ENCODE data around the gene CEP131.

The CEP131 gene

DNA sequence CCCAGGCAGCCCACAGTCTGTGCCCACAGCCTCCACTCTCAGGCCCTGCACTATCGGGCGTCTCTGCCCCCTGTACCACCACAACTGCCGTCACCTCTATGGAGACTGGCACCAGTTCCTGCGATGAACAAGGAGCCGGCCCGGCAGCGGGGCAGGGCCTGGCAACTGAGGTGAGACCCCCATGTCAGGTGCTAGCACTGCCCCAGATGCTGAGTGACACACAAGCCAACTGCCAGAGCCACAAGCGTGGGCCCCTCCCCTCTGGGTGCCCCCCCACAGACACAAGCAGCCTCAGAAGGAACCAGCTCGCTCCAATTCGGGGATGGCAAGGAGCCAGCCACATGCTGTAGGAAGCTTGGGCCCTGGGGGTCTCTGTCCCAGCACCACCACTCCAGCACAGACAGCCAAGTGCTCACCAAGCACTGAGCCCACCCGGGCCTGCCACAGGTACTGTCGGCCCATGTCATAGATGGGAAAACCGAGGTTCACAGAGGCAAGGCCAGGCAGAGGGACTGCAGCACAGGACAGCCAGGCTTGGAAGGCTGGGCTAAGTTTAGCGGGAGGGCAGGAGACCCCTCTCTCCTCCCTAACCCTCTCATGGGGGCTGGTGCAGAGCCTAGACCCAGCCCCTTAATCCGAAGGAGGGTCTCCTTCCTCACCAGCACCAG, 58.9 kb downstream of the CEP131 start:
- WGBS, 2 experiments (ENCODE audit: insufficient coverage in 2 of 2), result 87 to 92% methylated on average over 13 of the region's 15 CpGs
- Histone ChIP-seq H3K4me3 (ENCODE audit: extremely low read depth, insufficient read depth, low read length, poor library complexity, severe bottlenecking) (no peak overlapping the region), H3K9me3 (ENCODE audit: control insufficient read depth, low read length) (no peaks in the 10 kb centered on the region), H3K36me3 (ENCODE audit: control insufficient read depth, insufficient read depth, low read length) (no peaks in the 10 kb centered on the region), H3K27ac (ENCODE audit: low read depth, low read length, severe bottlenecking) (no peak overlapping the region), H3K4me1 (ENCODE audit: control insufficient read depth, insufficient read depth, low read length, poor library complexity, severe bottlenecking) (no peaks in the 10 kb centered on the region)

DNA sequence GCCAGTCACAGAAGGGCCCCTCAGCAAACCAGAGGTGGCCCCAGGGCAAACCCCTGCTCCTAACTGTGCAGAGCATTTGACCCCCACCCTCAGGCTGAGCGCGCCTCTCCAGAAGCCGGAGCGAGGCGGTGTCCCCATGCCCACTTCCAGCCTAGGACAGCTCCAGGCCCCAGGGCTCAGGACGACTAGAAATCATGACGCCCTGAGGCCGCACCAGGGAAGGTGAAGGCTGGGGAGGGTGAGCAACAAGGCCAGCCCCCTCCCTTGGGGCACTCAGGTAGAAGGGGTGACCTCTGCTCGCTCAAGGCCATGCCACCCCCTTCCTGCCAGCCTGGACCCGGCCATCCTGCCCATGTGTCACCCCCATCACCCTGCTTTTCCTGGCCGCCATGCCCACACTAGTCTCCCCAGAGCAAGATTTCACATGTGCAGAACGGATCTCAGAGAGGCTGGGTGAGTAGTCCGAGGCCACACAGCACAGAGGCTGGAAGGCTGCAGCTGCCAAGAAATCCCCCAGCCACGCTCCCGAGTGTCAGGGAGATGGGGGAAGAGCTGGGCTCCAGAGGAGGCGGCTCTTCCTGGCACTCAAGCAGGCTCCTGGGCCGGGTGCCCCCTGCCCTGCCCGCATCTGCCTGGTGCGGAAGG, 59.6 kb downstream of the CEP131 start:
- 86 to 91% methylated on average over 15 to 16 of the region's 19 CpGs for WGBS, 2 experiments (ENCODE audit: insufficient coverage in 2 of 2)
- H3K4me1 ChIP-seq (ENCODE audit: control insufficient read depth, insufficient read depth, low read length, poor library complexity, severe bottlenecking), result no peaks in the 10 kb centered on the region
- no peak overlapping the region for H3K27ac ChIP-seq (ENCODE audit: low read depth, low read length, severe bottlenecking)
- H3K9me3 ChIP-seq (ENCODE audit: control insufficient read depth, low read length), result no peaks in the 10 kb centered on the region
- H3K36me3 ChIP-seq (ENCODE audit: control insufficient read depth, insufficient read depth, low read length), result no peaks in the 10 kb centered on the region
- H3K4me3 ChIP-seq (ENCODE audit: extremely low read depth, insufficient read depth, low read length, poor library complexity, severe bottlenecking), result no peak overlapping the region

DNA sequence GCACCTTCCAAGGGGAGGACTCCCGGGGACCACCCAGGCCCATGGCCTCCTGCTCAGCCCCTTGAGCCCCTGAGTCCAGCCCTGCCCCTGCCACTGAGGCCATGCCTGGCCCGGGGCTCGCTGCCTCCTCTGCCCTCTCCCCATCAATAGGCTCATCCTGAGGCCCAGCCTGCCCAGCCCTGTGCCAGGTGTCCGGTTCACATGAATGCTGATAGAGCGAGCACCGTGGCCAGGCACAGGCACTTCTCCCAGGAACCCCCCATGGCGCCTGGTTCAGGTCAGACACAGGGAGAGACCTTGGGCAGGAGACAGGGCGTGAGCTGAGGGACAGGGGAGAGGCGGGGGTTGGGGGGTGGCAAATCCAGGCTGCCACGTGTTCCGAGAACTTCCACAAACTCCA, 60.3 kb downstream of the CEP131 start:
- no peak overlapping the region for H3K27ac ChIP-seq (ENCODE audit: low read depth, low read length, severe bottlenecking)
- H3K4me1 ChIP-seq (ENCODE audit: control insufficient read depth, insufficient read depth, low read length, poor library complexity, severe bottlenecking), result no peaks in the 10 kb centered on the region
- H3K9me3 ChIP-seq (ENCODE audit: control insufficient read depth, low read length), result no peaks in the 10 kb centered on the region
- WGBS, 2 experiments (ENCODE audit: insufficient coverage in 2 of 2), result 90 to 96% methylated on average over 9 of the region's 11 CpGs
- no peak overlapping the region for H3K4me3 ChIP-seq (ENCODE audit: extremely low read depth, insufficient read depth, low read length, poor library complexity, severe bottlenecking)
- H3K36me3 ChIP-seq (ENCODE audit: control insufficient read depth, insufficient read depth, low read length), result no peaks in the 10 kb centered on the region

DNA sequence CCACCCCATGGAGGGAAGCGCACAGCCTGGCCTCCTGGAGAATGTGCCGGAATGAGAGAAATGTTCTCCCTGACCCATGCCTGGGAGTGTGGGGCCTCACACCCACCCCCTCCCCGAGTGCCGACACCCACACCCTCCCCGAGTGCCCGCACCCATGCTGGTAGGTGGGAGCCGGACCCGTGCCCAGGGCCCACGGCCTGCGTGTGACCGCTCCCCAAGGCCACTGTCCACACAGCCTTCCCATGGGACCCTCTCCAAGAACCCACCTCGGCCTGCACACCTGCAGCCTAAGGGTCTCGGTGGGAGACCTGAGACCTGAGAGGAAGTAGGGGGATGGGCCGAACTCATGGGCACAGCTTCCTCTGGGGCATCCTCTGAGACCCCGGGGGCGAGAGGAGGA, 60.8 kb downstream of the CEP131 start:
- no peak overlapping the region for H3K4me3 ChIP-seq (ENCODE audit: extremely low read depth, insufficient read depth, low read length, poor library complexity, severe bottlenecking)
- no peak overlapping the region for H3K27ac ChIP-seq (ENCODE audit: low read depth, low read length, severe bottlenecking)
- no peaks in the 10 kb centered on the region for H3K36me3 ChIP-seq (ENCODE audit: control insufficient read depth, insufficient read depth, low read length)
- WGBS, 2 experiments (ENCODE audit: insufficient coverage in 2 of 2), result 95 to 96% methylated on average over 7 to 9 of the region's 16 CpGs
- H3K9me3 ChIP-seq (ENCODE audit: control insufficient read depth, low read length), result no peaks in the 10 kb centered on the region
- H3K4me1 ChIP-seq (ENCODE audit: control insufficient read depth, insufficient read depth, low read length, poor library complexity, severe bottlenecking), result no peaks in the 10 kb centered on the region

DNA sequence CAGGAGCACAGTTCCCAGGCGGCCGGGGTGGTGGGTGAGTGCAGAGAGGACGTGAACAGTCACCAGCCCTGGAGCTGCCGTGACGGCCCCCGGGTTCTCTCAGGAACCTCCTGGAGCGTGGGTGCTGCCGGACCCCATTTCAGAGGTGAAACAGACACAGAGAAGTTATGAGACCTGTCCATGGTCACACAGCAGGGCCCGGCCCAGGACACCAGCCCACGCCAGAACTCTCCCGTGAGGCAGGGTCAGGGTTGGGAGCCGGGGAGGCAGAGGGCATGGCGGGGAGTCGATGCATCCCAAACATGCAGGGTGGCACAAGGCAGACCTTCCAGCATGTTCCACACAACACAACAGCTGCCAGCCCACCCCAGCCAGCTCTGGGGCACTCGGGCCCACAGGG, 61.2 kb downstream of the CEP131 start:
- 94 to 99% methylated on average over 11 to 13 of the region's 15 CpGs for WGBS, 2 experiments (ENCODE audit: insufficient coverage in 2 of 2)
- H3K4me1 ChIP-seq (ENCODE audit: control insufficient read depth, insufficient read depth, low read length, poor library complexity, severe bottlenecking), result no peaks in the 10 kb centered on the region
- H3K4me3 ChIP-seq (ENCODE audit: extremely low read depth, insufficient read depth, low read length, poor library complexity, severe bottlenecking), result no peak overlapping the region

DNA sequence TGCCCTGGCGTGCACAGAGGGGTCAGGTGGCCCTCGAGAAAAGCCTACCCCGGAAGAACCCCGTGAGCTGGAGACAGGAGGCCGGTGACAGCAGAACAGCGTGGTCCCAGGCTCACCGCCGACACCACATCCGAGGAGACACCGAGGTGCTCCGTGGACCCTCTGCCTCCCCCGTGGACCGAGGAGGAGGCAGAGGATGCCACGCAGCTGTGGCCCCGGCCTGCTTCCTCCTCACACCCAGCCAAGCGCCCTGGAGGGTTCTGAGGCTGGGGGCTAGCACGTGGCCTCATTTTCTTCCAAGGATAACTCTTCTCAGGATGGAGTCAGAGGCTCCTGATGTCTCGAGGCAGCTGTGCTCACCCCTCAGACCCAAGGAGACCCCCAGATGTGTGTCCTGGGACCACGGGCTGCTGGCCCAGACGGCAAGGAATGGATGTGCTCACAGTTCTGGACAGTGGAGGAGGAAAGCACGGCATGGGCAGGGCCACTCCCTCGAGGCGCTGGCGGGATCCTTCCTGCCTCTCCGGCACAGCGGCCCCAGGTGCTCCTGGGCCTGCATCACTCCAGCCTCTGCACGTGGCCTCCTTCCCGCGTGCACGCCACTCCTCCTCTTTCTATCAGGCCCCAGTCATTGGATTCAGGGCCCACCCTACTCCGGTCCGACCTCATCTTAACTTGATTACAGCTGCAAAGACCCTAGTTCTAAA, 61.9 kb downstream of the CEP131 start:
- Histone ChIP-seq H3K27ac (ENCODE audit: low read depth, low read length, severe bottlenecking) (no peak overlapping the region), H3K4me3 (ENCODE audit: extremely low read depth, insufficient read depth, low read length, poor library complexity, severe bottlenecking) (no peak overlapping the region), H3K9me3 (ENCODE audit: control insufficient read depth, low read length) (no peaks in the 10 kb centered on the region), H3K36me3 (ENCODE audit: control insufficient read depth, insufficient read depth, low read length) (no peaks in the 10 kb centered on the region), H3K4me1 (ENCODE audit: control insufficient read depth, insufficient read depth, low read length, poor library complexity, severe bottlenecking) (no peaks in the 10 kb centered on the region)
- WGBS, 2 experiments (ENCODE audit: insufficient coverage in 2 of 2), result 90 to 95% methylated on average over 27 to 32 of the region's 32 CpGs

More for the DNA sequence above, 61.2 kb downstream of the CEP131 start:
- Histone ChIP-seq H3K9me3 (ENCODE audit: control insufficient read depth, low read length) (no peaks in the 10 kb centered on the region), H3K36me3 (ENCODE audit: control insufficient read depth, insufficient read depth, low read length) (no peaks in the 10 kb centered on the region), H3K27ac (ENCODE audit: low read depth, low read length, severe bottlenecking) (no peak overlapping the region)

DNA sequence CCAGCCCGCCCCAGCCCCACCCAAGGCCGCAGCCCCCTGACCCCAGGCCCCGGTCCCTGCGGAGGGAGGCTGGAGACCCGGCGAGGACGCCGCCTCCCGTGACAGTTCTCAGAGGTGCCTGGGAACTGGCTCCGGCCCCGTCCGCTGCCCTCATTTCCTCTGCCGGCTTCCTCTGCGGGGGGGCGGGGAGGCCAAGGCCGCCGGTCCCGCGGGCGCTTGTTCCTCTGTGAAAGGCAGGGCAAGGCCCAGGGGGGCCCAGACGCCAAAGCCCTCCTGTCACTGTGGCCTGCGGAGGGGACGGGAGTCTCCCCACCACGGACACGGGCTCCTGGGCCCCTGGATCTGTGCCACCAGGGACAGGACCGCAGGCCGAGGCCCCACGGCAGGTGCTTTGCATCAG, 62.5 kb downstream of the CEP131 start:
- Histone ChIP-seq H3K4me3 (ENCODE audit: extremely low read depth, insufficient read depth, low read length, poor library complexity, severe bottlenecking) (no peak overlapping the region), H3K36me3 (ENCODE audit: control insufficient read depth, insufficient read depth, low read length) (no peaks in the 10 kb centered on the region), H3K4me1 (ENCODE audit: control insufficient read depth, insufficient read depth, low read length, poor library complexity, severe bottlenecking) (no peaks in the 10 kb centered on the region), H3K27ac (ENCODE audit: low read depth, low read length, severe bottlenecking) (no peak overlapping the region), H3K9me3 (ENCODE audit: control insufficient read depth, low read length) (no peaks in the 10 kb centered on the region)
- WGBS, 2 experiments (ENCODE audit: insufficient coverage in 2 of 2), result 88 to 92% methylated on average over 18 to 28 of the region's 28 CpGs

DNA sequence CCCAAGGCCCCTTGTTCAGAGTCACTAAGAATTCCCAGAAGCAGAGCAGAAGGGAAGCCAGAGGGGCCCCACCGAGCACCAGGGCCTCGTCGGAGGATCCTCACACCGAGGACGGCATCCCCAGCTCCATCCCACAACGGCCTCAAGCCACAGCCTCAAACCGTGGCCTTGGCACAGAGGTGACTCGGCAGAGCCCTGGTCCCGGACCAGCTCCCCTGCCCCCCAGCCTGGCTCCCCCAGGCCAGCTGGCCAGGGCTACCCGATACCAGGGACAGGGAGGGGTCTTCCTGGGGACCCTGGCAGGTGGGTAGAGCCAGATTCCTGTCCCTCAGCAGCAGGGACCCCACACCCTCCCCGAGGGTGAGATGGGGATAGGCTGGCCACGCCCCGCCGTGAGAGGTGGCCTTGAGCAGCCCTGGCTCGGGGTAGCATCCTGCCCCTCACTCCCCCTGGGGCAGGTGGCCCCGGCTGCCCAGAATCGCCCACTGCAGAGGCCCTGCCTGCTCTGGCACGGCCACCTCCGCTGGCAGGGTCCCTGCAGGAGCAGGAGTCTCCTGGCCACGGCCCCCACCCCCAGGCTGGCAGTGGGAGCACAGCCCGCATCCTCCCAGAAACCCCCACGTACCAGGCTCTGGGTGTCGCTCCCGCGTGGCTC, 63.0 kb downstream of the CEP131 start:
- H3K27ac ChIP-seq (ENCODE audit: low read depth, low read length, severe bottlenecking), result no peak overlapping the region
- no peak overlapping the region for H3K4me3 ChIP-seq (ENCODE audit: extremely low read depth, insufficient read depth, low read length, poor library complexity, severe bottlenecking)
- no peaks in the 10 kb centered on the region for H3K36me3 ChIP-seq (ENCODE audit: control insufficient read depth, insufficient read depth, low read length)
- WGBS, 2 experiments (ENCODE audit: insufficient coverage in 2 of 2), result 87 to 92% methylated on average over 15 to 22 of the region's 25 CpGs
- no peaks in the 10 kb centered on the region for H3K4me1 ChIP-seq (ENCODE audit: control insufficient read depth, insufficient read depth, low read length, poor library complexity, severe bottlenecking)
- no peaks in the 10 kb centered on the region for H3K9me3 ChIP-seq (ENCODE audit: control insufficient read depth, low read length)

DNA sequence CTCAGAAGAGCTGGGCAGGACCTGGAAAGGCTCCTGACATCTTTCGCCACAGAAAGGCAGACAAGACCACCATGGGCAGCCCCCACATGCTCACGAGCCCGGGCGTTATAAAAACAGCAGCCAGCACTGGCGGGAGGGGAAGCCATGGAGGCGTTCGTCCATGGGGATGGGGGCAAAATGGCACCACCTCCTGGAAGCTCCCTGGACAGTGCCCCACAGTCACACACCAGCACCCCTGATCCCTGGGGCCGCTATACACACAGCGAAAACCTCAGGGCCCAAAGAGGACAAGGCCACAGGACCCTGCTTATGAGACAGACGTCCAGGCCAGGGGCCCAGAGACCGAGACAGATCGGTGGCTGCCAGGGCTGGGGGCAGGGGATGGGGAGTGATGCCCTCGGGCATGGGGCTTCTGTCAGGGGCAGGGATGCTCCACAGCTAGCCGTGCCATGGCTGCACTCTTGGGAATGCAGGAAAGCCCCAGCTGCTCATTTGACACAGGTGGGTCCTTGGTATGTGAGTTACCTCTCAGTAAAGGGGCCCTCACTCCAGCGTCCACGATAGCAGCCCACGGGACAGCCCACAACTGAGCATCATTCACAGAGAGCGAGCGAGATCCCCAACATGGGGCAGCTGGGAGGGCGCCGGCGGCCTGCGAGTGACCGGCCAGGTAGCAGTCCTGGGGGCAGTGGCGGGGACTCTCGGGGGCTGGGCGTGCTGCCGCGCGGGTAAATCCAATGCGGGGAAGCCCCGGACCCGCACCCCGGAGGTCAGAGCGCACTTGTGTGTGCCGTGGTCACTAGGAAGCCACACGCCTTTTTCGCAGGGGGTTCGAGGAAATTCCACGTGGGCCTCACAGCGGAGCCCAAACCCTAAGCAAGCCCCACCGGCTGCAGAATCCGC, 63.8 kb downstream of the CEP131 start:
- Histone ChIP-seq H3K4me3 (ENCODE audit: extremely low read depth, insufficient read depth, low read length, poor library complexity, severe bottlenecking) (no peak overlapping the region), H3K27ac (ENCODE audit: low read depth, low read length, severe bottlenecking) (no peak overlapping the region), H3K9me3 (ENCODE audit: control insufficient read depth, low read length) (no peaks in the 10 kb centered on the region), H3K36me3 (ENCODE audit: control insufficient read depth, insufficient read depth, low read length) (no peaks in the 10 kb centered on the region), H3K4me1 (ENCODE audit: control insufficient read depth, insufficient read depth, low read length, poor library complexity, severe bottlenecking) (no peaks in the 10 kb centered on the region)
- WGBS, 2 experiments (ENCODE audit: insufficient coverage in 2 of 2), result 91 to 93% methylated on average over 32 to 38 of the region's 43 CpGs
